Mucosa of descending colon (tissue), 3 donors: ENCODE data around the gene FER. TPM values are rescaled to one million over a fixed set of nuclear protein-coding genes. Genes with fewer than 3 reads are reported as not detected.

Source experiments
- ATAC-seq: fragments of 200-7000 bp; cut with Tn5 transposase; one replicate; pipeline ENCODE4 v1.9.1; 2020; ENCODE audit warnings: mild to moderate bottlenecking, moderate library complexity
- DNase-seq, 3 donors: peaks; one replicate each; pipeline ENCODE4 v3.0.0-alpha.2; 2020
- H3K36me3 ChIP-seq: fragments of 200-600 bp; one replicate; pipeline ENCODE4 v1.8.0; 2021; ENCODE audit warnings: low read depth, mild to moderate bottlenecking
- H3K4me1 ChIP-seq: fragments of 200-600 bp; one replicate; pipeline ENCODE4 v1.8.0; 2021; ENCODE audit warnings: low read depth, mild to moderate bottlenecking
- H3K4me3 ChIP-seq: fragments of 200-600 bp; one replicate; pipeline ENCODE4 v1.8.0; 2021; ENCODE audit warnings: mild to moderate bottlenecking
- H3K9me3 ChIP-seq: fragments of 200-600 bp; one replicate; pipeline ENCODE4 v1.8.0; 2021; ENCODE audit warnings: mild to moderate bottlenecking
- intact Hi-C, 2 donors: fragments of 100-400 bp; cut with DNase I in 1 of 2; cut with micrococcal nuclease in 1 of 2; formaldehyde crosslinking; loops; one replicate each; pipeline versions ENCODE4 v1.11.0 to v1.11.1; 2022; cut with DNase I, micrococcal nuclease
- total RNA-seq, 3 donors: library from RNA; stranded (reverse); fragmentation: NEBNext Ultra II Directional in 2 of 3; extraction: Animal tissue kit (Norgen Biotek cat#: 25700) in 2 of 3; gene quantifications; one replicate each; pipeline versions ENCODE4 v1.2.1 to v1.2.4, GENCODE V29; 2021 to 2023
- TF ChIP-seq, protein P1 (sequence below): fragments of 200-600 bp; IDR thresholded peaks from one replicate; pipeline ENCODE4 v1.8.0; 2022; ENCODE audit warnings: antibody characterized with exemption, mild to moderate bottlenecking
- donor health status: DM: no; HTN: no; CAD: no; lungs with moderate emphysema.
- donor health status: DM: no; HTN: no; CAD: no.
- donor health status: DM: no; HTN: yes; CAD: no.

FER gene
- total RNA-seq, 3 donors from 2014 or later, result 12.8 to 44.0 (median 13.6) TPM

- Histone ChIP-seq H3K4me3 (no peak overlapping the region), H3K4me1 (no peaks in the 10 kb centered on the region), H3K36me3 (no peaks in the 10 kb centered on the region), H3K9me3 (no peaks in the 10 kb centered on the region)
- no peak for ATAC-seq
- TF ChIP-seq, protein P1, sequence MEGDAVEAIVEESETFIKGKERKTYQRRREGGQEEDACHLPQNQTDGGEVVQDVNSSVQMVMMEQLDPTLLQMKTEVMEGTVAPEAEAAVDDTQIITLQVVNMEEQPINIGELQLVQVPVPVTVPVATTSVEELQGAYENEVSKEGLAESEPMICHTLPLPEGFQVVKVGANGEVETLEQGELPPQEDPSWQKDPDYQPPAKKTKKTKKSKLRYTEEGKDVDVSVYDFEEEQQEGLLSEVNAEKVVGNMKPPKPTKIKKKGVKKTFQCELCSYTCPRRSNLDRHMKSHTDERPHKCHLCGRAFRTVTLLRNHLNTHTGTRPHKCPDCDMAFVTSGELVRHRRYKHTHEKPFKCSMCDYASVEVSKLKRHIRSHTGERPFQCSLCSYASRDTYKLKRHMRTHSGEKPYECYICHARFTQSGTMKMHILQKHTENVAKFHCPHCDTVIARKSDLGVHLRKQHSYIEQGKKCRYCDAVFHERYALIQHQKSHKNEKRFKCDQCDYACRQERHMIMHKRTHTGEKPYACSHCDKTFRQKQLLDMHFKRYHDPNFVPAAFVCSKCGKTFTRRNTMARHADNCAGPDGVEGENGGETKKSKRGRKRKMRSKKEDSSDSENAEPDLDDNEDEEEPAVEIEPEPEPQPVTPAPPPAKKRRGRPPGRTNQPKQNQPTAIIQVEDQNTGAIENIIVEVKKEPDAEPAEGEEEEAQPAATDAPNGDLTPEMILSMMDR, result no peak
- no peak for DNase-seq
- intact Hi-C loops, result no loop called here
These were observed 397.4 kb downstream of the FER start for GRCh38 chr5:109145139-109145538.

DNA sequence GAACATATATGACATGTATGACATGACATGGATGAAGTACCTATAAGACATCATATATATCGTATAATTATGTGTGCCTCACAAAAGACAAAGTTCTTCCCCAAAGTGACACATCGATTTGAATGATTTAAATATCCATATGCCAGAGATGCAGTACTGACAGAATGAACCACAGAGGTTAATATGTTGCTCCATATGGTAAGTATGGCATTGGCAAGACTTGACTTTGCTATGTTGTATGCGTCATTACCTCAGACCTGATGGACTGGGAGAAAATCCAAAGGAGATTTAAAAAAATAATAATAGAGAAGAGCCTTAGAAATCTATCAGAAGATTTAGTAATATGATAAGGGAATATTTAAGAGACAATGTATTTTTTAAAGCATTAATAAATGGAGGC lies 398.9 kb downstream of the FER start:
- no peak for ATAC-seq
- intact Hi-C loops, result no loop called here
- H3K4me3 ChIP-seq, result no peak overlapping the region
- TF ChIP-seq, protein P1, result no peak
- no peaks in the 10 kb centered on the region for H3K36me3 ChIP-seq
- DNase-seq, result no peak
- no peaks in the 10 kb centered on the region for H3K9me3 ChIP-seq
- no peaks in the 10 kb centered on the region for H3K4me1 ChIP-seq

GRCh38 chr5:109152565-109152964 lies 404.9 kb downstream of the FER start:
- DNase-seq (no peak), ATAC-seq (peak; percentile 60)
- intact Hi-C loops, result no loop called here
- H3K36me3 ChIP-seq, result no peaks in the 10 kb centered on the region
- TF ChIP-seq, protein P1, result no peak
- no peak overlapping the region for H3K4me3 ChIP-seq
- no peaks in the 10 kb centered on the region for H3K4me1 ChIP-seq
- H3K9me3 ChIP-seq, result no peaks in the 10 kb centered on the region

DNA sequence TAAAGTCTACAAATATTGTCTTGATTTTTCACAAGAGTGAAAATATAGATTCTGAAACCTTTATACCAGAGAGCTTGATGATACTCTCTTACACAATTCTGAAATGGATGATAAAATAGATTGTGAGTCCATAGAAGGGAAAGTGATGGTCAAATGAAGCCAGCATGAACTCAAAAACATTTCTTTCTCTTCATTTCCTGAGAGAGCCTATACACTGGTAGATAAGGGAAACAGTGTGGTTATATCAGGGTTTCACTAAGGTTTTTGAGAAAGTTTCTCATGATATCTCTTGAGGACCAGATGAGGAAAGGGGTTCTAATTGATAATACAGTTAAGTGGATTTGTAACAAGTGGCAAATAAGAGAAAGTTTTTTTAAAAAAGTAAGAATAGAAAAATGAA lies 407.9 kb downstream of the FER start:
- no peak for ATAC-seq
- no peak overlapping the region for H3K4me3 ChIP-seq
- H3K36me3 ChIP-seq, result no peaks in the 10 kb centered on the region
- no peaks in the 10 kb centered on the region for H3K9me3 ChIP-seq
- no peaks in the 10 kb centered on the region for H3K4me1 ChIP-seq
- no peak for DNase-seq
- intact Hi-C loops, result no loop called here
- TF ChIP-seq, protein P1, result no peak

DNA sequence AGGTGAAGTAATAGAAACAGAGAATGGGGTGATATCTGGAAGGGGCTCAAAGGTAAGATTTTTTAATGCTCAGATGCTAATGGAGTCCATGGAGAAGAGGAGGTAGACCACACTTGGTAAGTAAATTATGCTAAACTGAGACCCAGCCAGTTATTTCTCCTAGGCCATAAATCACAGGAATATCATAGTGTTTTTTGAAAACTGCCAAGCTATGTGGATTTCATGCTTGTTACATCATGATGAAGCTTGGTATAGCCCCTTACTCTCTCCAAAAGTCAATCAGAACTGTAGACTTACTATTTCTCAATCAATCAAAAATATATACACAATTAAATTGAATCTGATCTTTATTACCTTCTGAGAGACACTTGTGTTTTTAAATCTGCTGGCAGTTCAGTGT lies 409.2 kb downstream of the FER start:
- ATAC-seq (no peak), DNase-seq (no peak)
- TF ChIP-seq, protein P1, result no peak

DNA sequence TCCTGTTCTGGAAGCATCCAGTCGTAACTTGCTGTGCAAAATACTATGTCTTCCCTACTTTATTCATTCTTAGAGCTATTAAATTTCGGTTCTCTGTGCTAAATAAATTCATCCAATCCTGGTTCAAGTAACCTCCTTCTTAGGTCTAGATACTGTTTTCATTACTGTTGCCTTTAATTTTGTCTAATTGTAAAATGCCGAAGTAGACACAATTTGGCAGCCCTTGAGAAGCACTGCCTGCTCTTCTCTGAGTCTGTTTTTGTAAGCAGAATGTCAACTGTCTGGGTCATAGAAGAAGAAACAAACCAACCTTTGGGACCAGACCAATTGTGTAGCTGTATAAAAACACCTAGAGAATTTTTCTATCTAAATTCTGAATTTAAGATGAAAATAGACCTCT lies 412.8 kb downstream of the FER start:
- DNase-seq (no peak), ATAC-seq (no peak)
- Histone ChIP-seq H3K9me3 (no peaks in the 10 kb centered on the region), H3K36me3 (no peaks in the 10 kb centered on the region), H3K4me3 (no peak overlapping the region), H3K4me1 (no peaks in the 10 kb centered on the region)
- TF ChIP-seq, protein P1, result no peak
- intact Hi-C loops, result no loop called here

More for the DNA sequence above, 409.2 kb downstream of the FER start:
- Histone ChIP-seq H3K9me3 (no peaks in the 10 kb centered on the region), H3K4me3 (no peak overlapping the region), H3K4me1 (no peaks in the 10 kb centered on the region), H3K36me3 (no peaks in the 10 kb centered on the region)
- intact Hi-C loops, result no loop called here
